K562 (cell line): Measurements from ENCODE around the gene ATP6V0D1. TPM values are rescaled to one million over a fixed set of nuclear protein-coding genes. Genes with fewer than 3 reads are reported as not detected.

Source experiments
- CREM ChIP-seq: IDR thresholded peaks from 2 replicates; pipeline ENCODE4 v1.6.1; 2014; ENCODE audit warnings: antibody characterized with exemption, low read depth
- FOSL1 ChIP-seq: fragments of 200-800 bp; sonication (Bioruptor generic); conservative IDR thresholded peaks from 2 replicates; pipeline ENCODE4 v1.6.1; 2016; ENCODE audit warnings: missing genetic modification characterization, missing compliant biosample characterization
- LARP7 ChIP-seq: fragments of 450-650 bp; IDR thresholded peaks from 2 replicates; pipeline ENCODE4 v1.6.1; 2016
- MCM2 ChIP-seq: fragments of 450-650 bp; IDR thresholded peaks from 2 replicates; pipeline ENCODE4 v1.6.1; 2017; ENCODE audit warnings: low read depth, mild to moderate bottlenecking
- SAP30 ChIP-seq: fragments of 200-600 bp; sonication (generic); IDR thresholded peaks from 2 replicates; pipeline ENCODE4 v1.6.1; 2012; ENCODE audit warnings: borderline replicate concordance, low read depth, mild to moderate bottlenecking, moderate library complexity, low read length, control low read depth, inconsistent platforms; ENCODE audit not compliant: insufficient read depth, poor library complexity, severe bottlenecking
- SMAD2 ChIP-seq: fragments of 150-350 bp; IDR thresholded peaks from 2 replicates; pipeline ENCODE4 v1.6.1; 2014; ENCODE audit warnings: low read depth, mild to moderate bottlenecking, low read length
- TAL1 ChIP-seq: fragments of 450-650 bp; IDR thresholded peaks from 2 replicates; pipeline ENCODE4 v1.6.1; 2016; ENCODE audit warnings: mild to moderate bottlenecking
- TOE1 ChIP-seq, 2 experiments: fragments of 450-650 bp in 1 of 2; sonication (generic) in 1 of 2; formaldehyde crosslinking in 1 of 2; IDR thresholded peaks; 2 replicates each; pipeline versions ENCODE4 v1.7.1 to v1.8.0; 2016 to 2022; ENCODE audit warnings: borderline replicate concordance in 2 of 2, mild to moderate bottlenecking in 2 of 2, antibody characterized with exemption in 1 of 2, inconsistent platforms in 1 of 2, low read depth in 1 of 2, missing genetic modification reagents in 1 of 2, moderate library complexity in 1 of 2
- polyA plus RNA-seq, 8 experiments: library from polyadenylated mRNA; depleted of rRNA in 4 of 8; stranded (reverse) in 5 of 8; unstranded in 3 of 8; fragments of >200 nt; fragmentation: Nextera tagmentation in 2 of 8; fragmentation: Illumina TruSeq in 1 of 8; extraction: Ambion mirVana in 2 of 8; extraction: Trizol in 1 of 8; gene quantifications; 2 replicates each; pipeline versions ENCODE4 v1.2.1 to v1.2.3, GENCODE V29; 2011 to 2014; ENCODE audit warnings: inconsistent platforms in 1 of 8, missing spikeins in 1 of 8
- total RNA-seq, 7 experiments: library from RNA; depleted of rRNA in 6 of 7; stranded (reverse); fragments of >200 nt in 6 of 7; fragmentation: Illumina TruSeq in 2 of 7; extraction: Trizol in 2 of 7; gene quantifications; 2 replicates each; pipeline versions ENCODE4 v1.2.1 to v1.2.3, GENCODE V29; 2011 to 2021; ENCODE audit warnings: low replicate concordance in 1 of 7
- TF ChIP-seq, protein P1 (sequence below), 2 experiments: IDR thresholded peaks; 2 replicates each; pipeline ENCODE4 v1.6.1; 2012; ENCODE audit warnings: improper control_type of control experiment in 2 of 2, low read depth in 2 of 2, low read length in 2 of 2, borderline replicate concordance in 1 of 2
- TF ChIP-seq, protein P2 (sequence below), 2 experiments: fragments of 450-650 bp in 1 of 2; sonication (generic) in 1 of 2; formaldehyde crosslinking in 1 of 2; IDR thresholded peaks in 1 of 2; conservative IDR thresholded peaks in 1 of 2; 2 replicates each; pipeline versions ENCODE4 v1.6.1 to v1.8.1; 2016 to 2023; ENCODE audit warnings: mild to moderate bottlenecking in 2 of 2, moderate library complexity in 2 of 2, inconsistent platforms in 1 of 2, missing genetic modification reagents in 1 of 2
- TF ChIP-seq, protein P3 (sequence below): fragments of 250-450 bp; sonication (Bioruptor Pico); IDR thresholded peaks from 2 replicates; pipeline ENCODE4 v1.6.1; 2021; ENCODE audit warnings: mild to moderate bottlenecking
- TF ChIP-seq, protein P4 (sequence below), 2 experiments: fragments of 450-650 bp; IDR thresholded peaks; 2 replicates each; pipeline ENCODE4 v1.6.1; 2016; ENCODE audit warnings: mild to moderate bottlenecking in 2 of 2, borderline replicate concordance in 1 of 2, low read depth in 1 of 2, moderate library complexity in 1 of 2

The ATP6V0D1 gene
- total and polyA plus RNA-seq, 9 of the 15 experiments (the other 6 are each of a cell fraction or from before 2014, with no cell fraction given) = 23.2 to 69.7 (median 45.6) TPM

DNA sequence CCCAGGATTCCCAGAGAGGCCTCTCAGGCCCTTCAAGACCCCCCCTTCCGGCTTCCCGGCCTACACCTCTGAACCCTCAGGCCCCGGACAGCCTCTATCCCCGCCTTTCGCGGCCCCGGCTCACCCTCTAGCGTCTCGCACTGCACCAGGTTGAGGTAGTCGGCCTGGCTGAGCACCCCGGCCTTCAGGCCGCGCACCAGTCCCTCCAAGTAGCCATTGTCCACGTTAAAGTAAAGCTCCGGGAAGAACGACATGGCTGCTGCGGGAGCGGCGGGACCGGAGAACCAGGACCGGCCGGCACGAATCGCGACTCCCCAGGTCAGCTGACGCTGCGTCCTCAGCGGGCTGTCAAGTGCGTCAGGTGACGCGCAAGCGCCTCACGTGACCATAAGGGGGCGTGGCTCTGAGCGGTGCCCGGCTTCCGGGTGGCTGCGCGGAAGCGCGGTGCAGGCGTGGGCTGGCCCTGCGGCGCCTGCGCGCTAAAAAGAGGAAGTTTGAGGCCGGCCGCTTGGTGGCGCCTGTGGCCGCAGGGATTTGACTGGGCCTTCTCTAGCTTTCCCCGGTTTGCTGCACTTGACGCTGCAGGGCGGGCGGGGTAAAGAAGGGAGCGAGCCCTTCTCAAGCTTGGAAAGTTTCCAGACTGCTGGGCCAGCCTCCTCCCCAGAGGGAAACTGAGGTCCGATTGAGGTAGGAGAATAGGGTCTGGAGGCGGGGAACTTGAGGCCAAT lies at the start of gene ATP6V0D1 (continued):
- TF ChIP-seq, protein P1, sequence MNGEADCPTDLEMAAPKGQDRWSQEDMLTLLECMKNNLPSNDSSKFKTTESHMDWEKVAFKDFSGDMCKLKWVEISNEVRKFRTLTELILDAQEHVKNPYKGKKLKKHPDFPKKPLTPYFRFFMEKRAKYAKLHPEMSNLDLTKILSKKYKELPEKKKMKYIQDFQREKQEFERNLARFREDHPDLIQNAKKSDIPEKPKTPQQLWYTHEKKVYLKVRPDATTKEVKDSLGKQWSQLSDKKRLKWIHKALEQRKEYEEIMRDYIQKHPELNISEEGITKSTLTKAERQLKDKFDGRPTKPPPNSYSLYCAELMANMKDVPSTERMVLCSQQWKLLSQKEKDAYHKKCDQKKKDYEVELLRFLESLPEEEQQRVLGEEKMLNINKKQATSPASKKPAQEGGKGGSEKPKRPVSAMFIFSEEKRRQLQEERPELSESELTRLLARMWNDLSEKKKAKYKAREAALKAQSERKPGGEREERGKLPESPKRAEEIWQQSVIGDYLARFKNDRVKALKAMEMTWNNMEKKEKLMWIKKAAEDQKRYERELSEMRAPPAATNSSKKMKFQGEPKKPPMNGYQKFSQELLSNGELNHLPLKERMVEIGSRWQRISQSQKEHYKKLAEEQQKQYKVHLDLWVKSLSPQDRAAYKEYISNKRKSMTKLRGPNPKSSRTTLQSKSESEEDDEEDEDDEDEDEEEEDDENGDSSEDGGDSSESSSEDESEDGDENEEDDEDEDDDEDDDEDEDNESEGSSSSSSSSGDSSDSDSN (IDR thresholded peaks at IDR 0.05; ENCODE audit: borderline replicate concordance in 1 of 2, low read depth in 2 of 2, low read length in 2 of 2) = peak in 1 of 2 experiments; percentile 56; a peak in 1 of 4 replicates
- TF ChIP-seq FOSL1 (tag) = peak; percentile 48
- TF ChIP-seq, protein P2, sequence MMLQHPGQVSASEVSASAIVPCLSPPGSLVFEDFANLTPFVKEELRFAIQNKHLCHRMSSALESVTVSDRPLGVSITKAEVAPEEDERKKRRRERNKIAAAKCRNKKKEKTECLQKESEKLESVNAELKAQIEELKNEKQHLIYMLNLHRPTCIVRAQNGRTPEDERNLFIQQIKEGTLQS (IDR thresholded peaks at IDR 0.05) = peak; percentile 73
- TF ChIP-seq, protein P2 (CRISPR knock-in tag; conservative IDR thresholded peaks at IDR 0.05) = peak; percentile 29; the same call in 1 of the 2 replicates
- peak; percentile 99 for TF ChIP-seq SAP30
- 0 out of 2 replicates have a peak, but pooled peaks have one; percentile 4 for TF ChIP-seq TAL1
- TF ChIP-seq, protein P3, sequence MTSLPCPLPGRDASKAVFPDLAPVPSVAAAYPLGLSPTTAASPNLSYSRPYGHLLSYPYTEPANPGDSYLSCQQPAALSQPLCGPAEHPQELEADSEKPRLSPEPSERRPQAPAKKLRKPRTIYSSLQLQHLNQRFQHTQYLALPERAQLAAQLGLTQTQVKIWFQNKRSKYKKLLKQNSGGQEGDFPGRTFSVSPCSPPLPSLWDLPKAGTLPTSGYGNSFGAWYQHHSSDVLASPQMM (CRISPR knock-in tag) = no peak
- TF ChIP-seq, protein P4, sequence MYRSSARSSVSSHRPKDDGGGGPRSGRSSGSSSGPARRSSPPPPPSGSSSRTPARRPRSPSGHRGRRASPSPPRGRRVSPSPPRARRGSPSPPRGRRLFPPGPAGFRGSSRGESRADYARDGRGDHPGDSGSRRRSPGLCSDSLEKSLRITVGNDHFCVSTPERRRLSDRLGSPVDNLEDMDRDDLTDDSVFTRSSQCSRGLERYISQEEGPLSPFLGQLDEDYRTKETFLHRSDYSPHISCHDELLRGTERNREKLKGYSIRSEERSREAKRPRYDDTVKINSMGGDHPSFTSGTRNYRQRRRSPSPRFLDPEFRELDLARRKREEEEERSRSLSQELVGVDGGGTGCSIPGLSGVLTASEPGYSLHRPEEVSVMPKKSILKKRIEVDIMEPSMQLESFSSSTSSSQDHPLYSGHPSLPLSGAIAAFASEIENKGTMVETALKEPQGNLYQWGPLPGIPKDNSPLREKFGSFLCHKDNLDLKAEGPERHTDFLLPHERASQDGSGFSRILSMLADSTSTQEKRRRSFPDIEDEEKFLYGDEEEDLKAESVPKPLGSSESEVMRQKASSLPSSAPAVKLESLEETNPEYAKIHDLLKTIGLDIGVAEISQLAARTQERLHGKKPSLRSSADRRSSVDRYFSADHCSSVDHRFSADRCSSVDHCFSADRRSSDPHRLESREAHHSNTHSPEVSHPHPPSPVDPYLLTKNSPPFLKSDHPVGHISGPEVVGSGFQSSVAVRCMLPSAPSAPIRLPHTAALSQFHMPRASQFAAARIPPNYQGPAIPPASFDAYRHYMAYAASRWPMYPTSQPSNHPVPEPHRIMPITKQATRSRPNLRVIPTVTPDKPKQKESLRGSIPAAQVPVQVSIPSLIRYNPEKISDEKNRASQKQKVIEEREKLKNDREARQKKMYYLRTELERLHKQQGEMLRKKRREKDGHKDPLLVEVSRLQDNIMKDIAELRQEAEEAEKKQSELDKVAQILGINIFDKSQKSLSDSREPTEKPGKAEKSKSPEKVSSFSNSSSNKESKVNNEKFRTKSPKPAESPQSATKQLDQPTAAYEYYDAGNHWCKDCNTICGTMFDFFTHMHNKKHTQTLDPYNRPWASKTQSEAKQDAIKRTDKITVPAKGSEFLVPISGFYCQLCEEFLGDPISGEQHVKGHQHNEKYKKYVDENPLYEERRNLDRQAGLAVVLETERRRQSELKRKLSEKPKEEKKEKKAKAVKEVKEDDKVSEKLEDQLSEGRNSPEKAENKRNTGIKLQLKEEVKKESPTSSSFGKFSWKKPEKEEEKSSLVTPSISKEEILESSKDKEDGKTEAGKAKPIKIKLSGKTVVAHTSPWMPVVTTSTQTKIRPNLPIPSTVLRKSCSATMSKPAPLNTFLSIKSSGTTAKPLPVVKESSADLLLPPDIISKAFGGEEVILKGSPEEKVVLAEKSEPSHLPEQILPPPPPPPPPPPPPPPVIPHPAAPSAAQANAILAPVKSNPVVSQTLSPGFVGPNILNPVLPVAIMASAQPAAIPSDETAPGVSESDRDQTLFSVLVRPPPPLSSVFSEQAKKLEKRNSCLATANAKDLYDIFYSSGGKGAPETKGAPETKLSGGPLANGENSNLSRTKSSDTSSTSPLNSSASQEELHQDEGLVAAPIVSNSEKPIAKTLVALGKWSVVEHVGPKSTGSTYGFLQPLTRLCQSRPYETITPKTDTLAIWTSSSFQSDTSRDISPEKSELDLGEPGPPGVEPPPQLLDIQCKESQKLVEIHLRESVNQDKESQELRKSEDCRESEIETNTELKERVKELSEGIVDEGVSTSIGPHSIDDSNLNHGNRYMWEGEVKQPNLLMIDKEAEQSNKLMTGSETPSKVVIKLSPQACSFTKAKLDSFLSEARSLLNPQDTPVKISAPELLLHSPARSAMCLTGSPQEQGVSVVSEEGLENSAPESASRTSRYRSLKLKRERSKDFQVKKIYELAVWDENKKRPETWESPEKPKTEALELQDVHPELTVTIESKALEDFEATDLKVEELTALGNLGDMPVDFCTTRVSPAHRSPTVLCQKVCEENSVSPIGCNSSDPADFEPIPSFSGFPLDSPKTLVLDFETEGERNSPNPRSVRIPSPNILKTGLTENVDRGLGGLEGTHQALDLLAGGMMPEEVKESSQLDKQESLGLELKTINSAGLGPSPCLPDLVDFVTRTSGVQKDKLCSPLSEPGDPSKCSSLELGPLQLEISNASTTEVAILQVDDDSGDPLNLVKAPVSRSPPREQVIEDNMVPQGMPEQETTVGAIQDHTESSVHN (IDR thresholded peaks at IDR 0.05; ENCODE audit: borderline replicate concordance in 1 of 2, low read depth in 1 of 2) = 0 out of 4 replicates have a peak, but pooled peaks of 1 of the 2 experiments have one; percentile 32
- no peak for TF ChIP-seq SMAD2
- no peak for TF ChIP-seq MCM2
- TF ChIP-seq TOE1 (IDR thresholded peaks at IDR 0.05; ENCODE audit: borderline replicate concordance) = peak; percentile 99
- no peak for TF ChIP-seq TOE1 (CRISPR knock-in tag; IDR thresholded peaks at IDR 0.05; ENCODE audit: borderline replicate concordance, low read depth)
- TF ChIP-seq LARP7 = no peak
- TF ChIP-seq CREM = peak; percentile 93
